ENCODE measurements around the gene TMEM163. TPM values are rescaled to one million over a fixed set of nuclear protein-coding genes. Genes with fewer than 3 reads are reported as not detected.

Gene TMEM163
- total RNA-seq, 1 experiment from 2014 or later: 0.94 TPM

DNA sequence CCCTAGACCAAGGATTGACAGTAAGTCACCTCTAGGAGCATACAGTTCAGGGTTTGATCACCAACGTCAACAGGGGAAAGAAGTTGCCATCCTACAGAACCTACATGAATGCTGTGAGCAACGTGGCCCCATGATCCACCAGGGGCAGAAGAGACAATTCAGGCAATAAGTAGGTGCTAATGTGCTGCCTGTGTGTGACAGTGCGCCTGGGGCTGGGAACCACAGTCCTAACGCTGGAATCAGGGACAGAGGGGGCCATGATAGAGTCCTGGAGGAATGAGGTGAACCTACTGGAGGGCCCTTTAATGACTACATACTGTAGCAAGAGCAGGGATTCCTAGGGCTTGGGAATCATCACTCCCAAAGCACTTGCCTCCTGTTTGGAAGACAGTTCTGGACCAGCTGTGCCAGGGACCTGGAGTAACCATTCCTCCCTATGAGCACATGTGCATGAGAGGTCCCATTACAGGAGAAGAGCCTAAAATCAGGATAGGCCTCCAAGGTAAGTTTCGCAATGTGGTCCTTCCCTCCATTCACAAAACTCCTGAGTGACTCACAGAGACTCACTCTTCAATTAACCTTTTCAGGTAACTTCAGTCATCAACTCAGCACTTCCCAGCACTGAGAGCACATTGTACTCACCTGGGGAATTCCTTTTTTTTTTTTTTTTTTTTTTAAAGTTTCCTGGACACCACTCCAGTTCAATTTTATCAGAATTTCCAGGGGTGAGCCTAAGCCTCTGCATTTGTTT, 214.0 kb downstream of the TMEM163 start:
- Mint-ChIP-seq H3K36me3 (no peaks in the 10 kb centered on the region), H3K27me3 (ENCODE audit: low read depth) (no peaks in the 10 kb centered on the region), H3K4me1 (peaks cover 9% of the 10 kb centered on the region), H3K27ac (no peak overlapping the region), H3K9me3 (0 out of 2 replicates have a peak, but pooled peaks cover 4% of the 10 kb centered on the region), H3K4me3 (no peak overlapping the region)
- CTCF ChIA-PET: interaction anchor here (1.6 kb wide), 1 partner anchor 54 kb away, joined by 6 read pairs; no protein-coding TSS in a partner anchor
- POLR2A ChIA-PET: no interaction called here
- DNase-seq (ENCODE audit: low spot score) (no peak), ATAC-seq (no peak)
- TF ChIP-seq ZNF232 (CRISPR knock-in tag; IDR thresholded peaks at IDR 0.05) (no peak), RORB (CRISPR knock-in tag; IDR thresholded peaks at IDR 0.05) (no peak), FOXJ3 (CRISPR knock-in tag; IDR thresholded peaks at IDR 0.05; ENCODE audit: borderline replicate concordance) (no peak), GRHL2 (CRISPR knock-in tag; IDR thresholded peaks at IDR 0.05; ENCODE audit: insufficient replicate concordance, severe bottlenecking) (no peak), RELA (CRISPR knock-in tag; IDR thresholded peaks at IDR 0.05; ENCODE audit: borderline replicate concordance) (no peak), ZNF423 (CRISPR knock-in tag; IDR thresholded peaks at IDR 0.05) (no peak), NFATC4 (CRISPR knock-in tag; IDR thresholded peaks at IDR 0.05) (no peak), FOXP1 (CRISPR knock-in tag; IDR thresholded peaks at IDR 0.05; ENCODE audit: borderline replicate concordance) (no peak), ZNF671 (CRISPR knock-in tag; IDR thresholded peaks at IDR 0.05) (no peak), ESRRA (CRISPR knock-in tag; IDR thresholded peaks at IDR 0.05; ENCODE audit: borderline replicate concordance) (no peak), JUN (CRISPR knock-in tag; IDR thresholded peaks at IDR 0.05) (no peak), TEAD1 (CRISPR knock-in tag; IDR thresholded peaks at IDR 0.05) (no peak), HMGA2 (CRISPR knock-in tag; IDR thresholded peaks at IDR 0.05) (no peak)
- TF ChIP-seq, protein P1, sequence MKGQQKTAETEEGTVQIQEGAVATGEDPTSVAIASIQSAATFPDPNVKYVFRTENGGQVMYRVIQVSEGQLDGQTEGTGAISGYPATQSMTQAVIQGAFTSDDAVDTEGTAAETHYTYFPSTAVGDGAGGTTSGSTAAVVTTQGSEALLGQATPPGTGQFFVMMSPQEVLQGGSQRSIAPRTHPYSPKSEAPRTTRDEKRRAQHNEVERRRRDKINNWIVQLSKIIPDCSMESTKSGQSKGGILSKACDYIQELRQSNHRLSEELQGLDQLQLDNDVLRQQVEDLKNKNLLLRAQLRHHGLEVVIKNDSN (CRISPR knock-in tag; IDR thresholded peaks at IDR 0.05): no peak
- TF ChIP-seq, protein P2, sequence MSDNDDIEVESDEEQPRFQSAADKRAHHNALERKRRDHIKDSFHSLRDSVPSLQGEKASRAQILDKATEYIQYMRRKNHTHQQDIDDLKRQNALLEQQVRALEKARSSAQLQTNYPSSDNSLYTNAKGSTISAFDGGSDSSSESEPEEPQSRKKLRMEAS (CRISPR knock-in tag; IDR thresholded peaks at IDR 0.05): no peak
- TF ChIP-seq, protein P3, sequence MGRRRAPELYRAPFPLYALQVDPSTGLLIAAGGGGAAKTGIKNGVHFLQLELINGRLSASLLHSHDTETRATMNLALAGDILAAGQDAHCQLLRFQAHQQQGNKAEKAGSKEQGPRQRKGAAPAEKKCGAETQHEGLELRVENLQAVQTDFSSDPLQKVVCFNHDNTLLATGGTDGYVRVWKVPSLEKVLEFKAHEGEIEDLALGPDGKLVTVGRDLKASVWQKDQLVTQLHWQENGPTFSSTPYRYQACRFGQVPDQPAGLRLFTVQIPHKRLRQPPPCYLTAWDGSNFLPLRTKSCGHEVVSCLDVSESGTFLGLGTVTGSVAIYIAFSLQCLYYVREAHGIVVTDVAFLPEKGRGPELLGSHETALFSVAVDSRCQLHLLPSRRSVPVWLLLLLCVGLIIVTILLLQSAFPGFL (CRISPR knock-in tag; IDR thresholded peaks at IDR 0.05; ENCODE audit: borderline replicate concordance): no peak
- TF ChIP-seq, protein P4, sequence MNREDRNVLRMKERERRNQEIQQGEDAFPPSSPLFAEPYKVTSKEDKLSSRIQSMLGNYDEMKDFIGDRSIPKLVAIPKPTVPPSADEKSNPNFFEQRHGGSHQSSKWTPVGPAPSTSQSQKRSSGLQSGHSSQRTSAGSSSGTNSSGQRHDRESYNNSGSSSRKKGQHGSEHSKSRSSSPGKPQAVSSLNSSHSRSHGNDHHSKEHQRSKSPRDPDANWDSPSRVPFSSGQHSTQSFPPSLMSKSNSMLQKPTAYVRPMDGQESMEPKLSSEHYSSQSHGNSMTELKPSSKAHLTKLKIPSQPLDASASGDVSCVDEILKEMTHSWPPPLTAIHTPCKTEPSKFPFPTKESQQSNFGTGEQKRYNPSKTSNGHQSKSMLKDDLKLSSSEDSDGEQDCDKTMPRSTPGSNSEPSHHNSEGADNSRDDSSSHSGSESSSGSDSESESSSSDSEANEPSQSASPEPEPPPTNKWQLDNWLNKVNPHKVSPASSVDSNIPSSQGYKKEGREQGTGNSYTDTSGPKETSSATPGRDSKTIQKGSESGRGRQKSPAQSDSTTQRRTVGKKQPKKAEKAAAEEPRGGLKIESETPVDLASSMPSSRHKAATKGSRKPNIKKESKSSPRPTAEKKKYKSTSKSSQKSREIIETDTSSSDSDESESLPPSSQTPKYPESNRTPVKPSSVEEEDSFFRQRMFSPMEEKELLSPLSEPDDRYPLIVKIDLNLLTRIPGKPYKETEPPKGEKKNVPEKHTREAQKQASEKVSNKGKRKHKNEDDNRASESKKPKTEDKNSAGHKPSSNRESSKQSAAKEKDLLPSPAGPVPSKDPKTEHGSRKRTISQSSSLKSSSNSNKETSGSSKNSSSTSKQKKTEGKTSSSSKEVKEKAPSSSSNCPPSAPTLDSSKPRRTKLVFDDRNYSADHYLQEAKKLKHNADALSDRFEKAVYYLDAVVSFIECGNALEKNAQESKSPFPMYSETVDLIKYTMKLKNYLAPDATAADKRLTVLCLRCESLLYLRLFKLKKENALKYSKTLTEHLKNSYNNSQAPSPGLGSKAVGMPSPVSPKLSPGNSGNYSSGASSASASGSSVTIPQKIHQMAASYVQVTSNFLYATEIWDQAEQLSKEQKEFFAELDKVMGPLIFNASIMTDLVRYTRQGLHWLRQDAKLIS (CRISPR knock-in tag; IDR thresholded peaks at IDR 0.05; ENCODE audit: borderline replicate concordance): no peak
- TF ChIP-seq, protein P5, sequence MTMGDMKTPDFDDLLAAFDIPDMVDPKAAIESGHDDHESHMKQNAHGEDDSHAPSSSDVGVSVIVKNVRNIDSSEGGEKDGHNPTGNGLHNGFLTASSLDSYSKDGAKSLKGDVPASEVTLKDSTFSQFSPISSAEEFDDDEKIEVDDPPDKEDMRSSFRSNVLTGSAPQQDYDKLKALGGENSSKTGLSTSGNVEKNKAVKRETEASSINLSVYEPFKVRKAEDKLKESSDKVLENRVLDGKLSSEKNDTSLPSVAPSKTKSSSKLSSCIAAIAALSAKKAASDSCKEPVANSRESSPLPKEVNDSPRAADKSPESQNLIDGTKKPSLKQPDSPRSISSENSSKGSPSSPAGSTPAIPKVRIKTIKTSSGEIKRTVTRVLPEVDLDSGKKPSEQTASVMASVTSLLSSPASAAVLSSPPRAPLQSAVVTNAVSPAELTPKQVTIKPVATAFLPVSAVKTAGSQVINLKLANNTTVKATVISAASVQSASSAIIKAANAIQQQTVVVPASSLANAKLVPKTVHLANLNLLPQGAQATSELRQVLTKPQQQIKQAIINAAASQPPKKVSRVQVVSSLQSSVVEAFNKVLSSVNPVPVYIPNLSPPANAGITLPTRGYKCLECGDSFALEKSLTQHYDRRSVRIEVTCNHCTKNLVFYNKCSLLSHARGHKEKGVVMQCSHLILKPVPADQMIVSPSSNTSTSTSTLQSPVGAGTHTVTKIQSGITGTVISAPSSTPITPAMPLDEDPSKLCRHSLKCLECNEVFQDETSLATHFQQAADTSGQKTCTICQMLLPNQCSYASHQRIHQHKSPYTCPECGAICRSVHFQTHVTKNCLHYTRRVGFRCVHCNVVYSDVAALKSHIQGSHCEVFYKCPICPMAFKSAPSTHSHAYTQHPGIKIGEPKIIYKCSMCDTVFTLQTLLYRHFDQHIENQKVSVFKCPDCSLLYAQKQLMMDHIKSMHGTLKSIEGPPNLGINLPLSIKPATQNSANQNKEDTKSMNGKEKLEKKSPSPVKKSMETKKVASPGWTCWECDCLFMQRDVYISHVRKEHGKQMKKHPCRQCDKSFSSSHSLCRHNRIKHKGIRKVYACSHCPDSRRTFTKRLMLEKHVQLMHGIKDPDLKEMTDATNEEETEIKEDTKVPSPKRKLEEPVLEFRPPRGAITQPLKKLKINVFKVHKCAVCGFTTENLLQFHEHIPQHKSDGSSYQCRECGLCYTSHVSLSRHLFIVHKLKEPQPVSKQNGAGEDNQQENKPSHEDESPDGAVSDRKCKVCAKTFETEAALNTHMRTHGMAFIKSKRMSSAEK (CRISPR knock-in tag; IDR thresholded peaks at IDR 0.05; ENCODE audit: borderline replicate concordance): no peak

All from WTC11 (cell line).